ENCODE results near the gene PIK3AP1.

Gene PIK3AP1

GRCh38 chr10:96641396-96642295, 78.7 kb downstream of the PIK3AP1 start:
- no peak for DNase-seq (ENCODE audit: low spot score)

GRCh38 chr10:96639899-96640298, 80.4 kb downstream of the PIK3AP1 start:
- no peak for DNase-seq (ENCODE audit: low spot score)

GRCh38 chr10:96638696-96639095, 81.6 kb downstream of the PIK3AP1 start:
- no peak for DNase-seq (ENCODE audit: low spot score)

- DNase-seq (ENCODE audit: low spot score) = no peak
Observed at GRCh38 chr10:96638120-96638519, 82.2 kb downstream of the PIK3AP1 start.

- DNase-seq (ENCODE audit: low spot score) = no peak
Observed at GRCh38 chr10:96637709-96638108, 82.6 kb downstream of the PIK3AP1 start.

- no peak for DNase-seq (ENCODE audit: low spot score)
Observed at GRCh38 chr10:96636551-96636950, 83.8 kb downstream of the PIK3AP1 start.

- no peak for DNase-seq (ENCODE audit: low spot score)
Observed at GRCh38 chr10:96632974-96633710, 87.2 kb downstream of the PIK3AP1 start.

- no peak for DNase-seq (ENCODE audit: low spot score)
Observed at GRCh38 chr10:96627292-96627691, 93.0 kb downstream of the PIK3AP1 start.

GRCh38 chr10:96626795-96627194, 93.5 kb downstream of the PIK3AP1 start:
- DNase-seq (ENCODE audit: low spot score) = peak; percentile 57

GRCh38 chr10:96625173-96625572, 95.1 kb downstream of the PIK3AP1 start:
- no peak for DNase-seq (ENCODE audit: low spot score)

- no peak for DNase-seq (ENCODE audit: low spot score)
Observed at GRCh38 chr10:96622013-96622787, 98.1 kb downstream of the PIK3AP1 start.

GRCh38 chr10:96619796-96620773, 100.2 kb downstream of the PIK3AP1 start:
- DNase-seq (ENCODE audit: low spot score) = no peak

GRCh38 chr10:96619120-96619519, 101.2 kb downstream of the PIK3AP1 start:
- DNase-seq (ENCODE audit: low spot score) = no peak

- no peak for DNase-seq (ENCODE audit: low spot score)
Observed at GRCh38 chr10:96618653-96619052, 101.7 kb downstream of the PIK3AP1 start.

GRCh38 chr10:96616961-96617360, 103.4 kb downstream of the PIK3AP1 start:
- DNase-seq (ENCODE audit: low spot score) = no peak

- DNase-seq (ENCODE audit: low spot score) = no peak
Observed at GRCh38 chr10:96614515-96614914, 105.8 kb downstream of the PIK3AP1 start.

- no peak for DNase-seq (ENCODE audit: low spot score)
Observed at GRCh38 chr10:96613576-96613975, 106.7 kb downstream of the PIK3AP1 start.

GRCh38 chr10:96612055-96612830, 108.1 kb downstream of the PIK3AP1 start:
- DNase-seq (ENCODE audit: low spot score) = no peak

GRCh38 chr10:96610817-96611216, 109.5 kb downstream of the PIK3AP1 start:
- DNase-seq (ENCODE audit: low spot score) = no peak

- no peak for DNase-seq (ENCODE audit: low spot score)
Observed at GRCh38 chr10:96609510-96609909, 110.8 kb downstream of the PIK3AP1 start.
